UCSD-AML1 (cell line): ENCODE results near the gene SELENOS.
A peak's percentile ranks its signal among the peaks of the same experiment; 100 is the strongest.

ENCODE experiments used
- DNase-seq: peaks from one replicate; lab custom pipeline; 2025; ENCODE audit not compliant: unreplicated experiment; lab: John Stamatoyannopoulos, UW

SELENOS gene

GRCh38 chr15:101277943-101278564, 769 bp upstream of the SELENOS start:
- no peak for DNase-seq

GRCh38 chr15:101276501-101277037, 716 bp downstream of the SELENOS start:
- no peak for DNase-seq

GRCh38 chr15:101275018-101275417, 2.3 kb downstream of the SELENOS start:
- no peak for DNase-seq

GRCh38 chr15:101273534-101273933, 3.8 kb downstream of the SELENOS start:
- no peak for DNase-seq

GRCh38 chr15:101272584-101272983, 4.7 kb downstream of the SELENOS start:
- no peak for DNase-seq

- DNase-seq: no peak
Observed at GRCh38 chr15:101269479-101270223, 7.6 kb downstream of the SELENOS start.

GRCh38 chr15:101267320-101268104, 9.8 kb downstream of the SELENOS start:
- no peak for DNase-seq

GRCh38 chr15:101266787-101267186, 10.5 kb downstream of the SELENOS start:
- DNase-seq: no peak

- no peak for DNase-seq
Observed at GRCh38 chr15:101266034-101266433, 11.3 kb downstream of the SELENOS start.

- DNase-seq: no peak
Observed at GRCh38 chr15:101264911-101265641, 12.2 kb downstream of the SELENOS start.

- DNase-seq: no peak
Observed at GRCh38 chr15:101264011-101264410, 13.3 kb downstream of the SELENOS start.

GRCh38 chr15:101262551-101262950, 14.7 kb downstream of the SELENOS start:
- no peak for DNase-seq

GRCh38 chr15:101258238-101259144, 18.8 kb downstream of the SELENOS start:
- peak; percentile 43 for DNase-seq

- no peak for DNase-seq
Observed at GRCh38 chr15:101256757-101257156, 20.5 kb downstream of the SELENOS start.

GRCh38 chr15:101255615-101256241, 21.6 kb downstream of the SELENOS start:
- DNase-seq: peak; percentile 68

GRCh38 chr15:101255051-101255395, 22.3 kb downstream of the SELENOS start:
- no peak for DNase-seq

- DNase-seq: no peak
Observed at GRCh38 chr15:101254157-101255050, 22.9 kb downstream of the SELENOS start.

GRCh38 chr15:101252836-101253235, 24.4 kb downstream of the SELENOS start:
- no peak for DNase-seq
